ENCODE measurements around the gene ARHGAP11A. TPM values are rescaled to one million over a fixed set of nuclear protein-coding genes. Genes with fewer than 3 reads are reported as not detected.

ARHGAP11A gene
- polyA plus RNA-seq, 1 donor (not counting 4 experiments of a cell fraction or from before 2014, with no cell fraction given) = 11.3 TPM

GRCh38 chr15:32668942-32669341, 53.6 kb downstream of the ARHGAP11A start:
- Histone ChIP-seq H3K9me3 (ENCODE audit: control insufficient read depth, low read depth, low read length) (no peaks in the 10 kb centered on the region), H3K4me2 (ENCODE audit: control insufficient read depth, extremely low read depth, insufficient read depth, low read depth, low read length) (no peak overlapping the region), H3K9ac (ENCODE audit: control insufficient read depth, extremely low read depth, insufficient read depth, low read length) (no peak overlapping the region), H4K20me1 (ENCODE audit: control insufficient read depth, extremely low read depth, insufficient read depth, low read length) (no peaks in the 10 kb centered on the region), H2AFZ (ENCODE audit: control insufficient read depth, low read length) (no peak overlapping the region), H3K36me3 (ENCODE audit: control insufficient read depth in 2 of 2, extremely low read depth in 1 of 2, insufficient read depth in 2 of 2, low read length in 2 of 2) (peaks cover 0 to 2% of the 10 kb centered on the region in 2 experiments), H3K27me3 (ENCODE audit: control insufficient read depth, extremely low read depth, insufficient read depth, low read length) (no peaks in the 10 kb centered on the region), H3K4me3 (ENCODE audit: control insufficient read depth in 2 of 3, extremely low read depth in 1 of 3, insufficient read depth in 2 of 3, low read depth in 1 of 3, low read length in 3 of 3) (no peak overlapping the region), H3K27ac (ENCODE audit: control insufficient read depth, insufficient read depth, low read length) (no peak overlapping the region), H3K4me1 (ENCODE audit: control insufficient read depth, extremely low read depth, insufficient read depth, low read length) (peaks cover 5% of the 10 kb centered on the region), H3K9me1 (ENCODE audit: control insufficient read depth, extremely low read depth, insufficient read depth, low read length) (no peaks in the 10 kb centered on the region), H3K79me2 (ENCODE audit: control insufficient read depth, insufficient read depth, low read length) (no peaks in the 10 kb centered on the region)
- FAIRE-seq = no peak
- dilution Hi-C loops (cut with MboI; ENCODE audit: extremely low pct_ligation_motif_present, low sequenced_read_pairs) = no loop called here
- TF ChIP-seq CTCF (optimal IDR thresholded peaks at IDR 0.05 in 1 of 3, IDR thresholded peaks at IDR 0.05 in 1 of 3, conservative IDR thresholded peaks at IDR 0.05 in 1 of 3; ENCODE audit: extremely low read depth in 1 of 3, insufficient read depth in 2 of 3, low read length in 3 of 3) = no peak
- TF ChIP-seq EZH2 (IDR thresholded peaks at IDR 0.05; ENCODE audit: low read length) = no peak
- DNase-seq (ENCODE audit: low read depth, low spot score) = no peak

GRCh38 chr15:32669896-32670611, 54.8 kb downstream of the ARHGAP11A start:
- no peaks in the 10 kb centered on the region for H3K27me3 ChIP-seq (ENCODE audit: control insufficient read depth, extremely low read depth, insufficient read depth, low read length)
- H3K4me1 ChIP-seq (ENCODE audit: control insufficient read depth, extremely low read depth, insufficient read depth, low read length) = peaks cover 5% of the 10 kb centered on the region
- TF ChIP-seq EZH2 (IDR thresholded peaks at IDR 0.05; ENCODE audit: low read length) = no peak
- TF ChIP-seq CTCF (optimal IDR thresholded peaks at IDR 0.05 in 1 of 3, IDR thresholded peaks at IDR 0.05 in 1 of 3, conservative IDR thresholded peaks at IDR 0.05 in 1 of 3; ENCODE audit: extremely low read depth in 1 of 3, insufficient read depth in 2 of 3, low read length in 3 of 3) = no peak
- peak overlapping the region; percentile 3 for H3K4me2 ChIP-seq (ENCODE audit: control insufficient read depth, extremely low read depth, insufficient read depth, low read depth, low read length)
- H4K20me1 ChIP-seq (ENCODE audit: control insufficient read depth, extremely low read depth, insufficient read depth, low read length) = no peaks in the 10 kb centered on the region
- peaks cover 0 to 2% of the 10 kb centered on the region in 2 experiments for H3K36me3 ChIP-seq (ENCODE audit: control insufficient read depth in 2 of 2, extremely low read depth in 1 of 2, insufficient read depth in 2 of 2, low read length in 2 of 2)
- H3K9me3 ChIP-seq (ENCODE audit: control insufficient read depth, low read depth, low read length) = no peaks in the 10 kb centered on the region
- no peak overlapping the region for H3K4me3 ChIP-seq (ENCODE audit: control insufficient read depth in 2 of 3, extremely low read depth in 1 of 3, insufficient read depth in 2 of 3, low read depth in 1 of 3, low read length in 3 of 3)
- dilution Hi-C loops (cut with MboI; ENCODE audit: extremely low pct_ligation_motif_present, low sequenced_read_pairs) = no loop called here
- no peaks in the 10 kb centered on the region for H3K9me1 ChIP-seq (ENCODE audit: control insufficient read depth, extremely low read depth, insufficient read depth, low read length)
- DNase-seq (ENCODE audit: low read depth, low spot score) = no peak
- no peak overlapping the region for H3K9ac ChIP-seq (ENCODE audit: control insufficient read depth, extremely low read depth, insufficient read depth, low read length)
- peak overlapping the region; percentile 44 for H2AFZ ChIP-seq (ENCODE audit: control insufficient read depth, low read length)
- no peaks in the 10 kb centered on the region for H3K79me2 ChIP-seq (ENCODE audit: control insufficient read depth, insufficient read depth, low read length)
- no peak overlapping the region for H3K27ac ChIP-seq (ENCODE audit: control insufficient read depth, insufficient read depth, low read length)
- peak; percentile 55 for FAIRE-seq

All from keratinocyte (primary cell).